Measurements from ENCODE around the gene ERMP1.

Gene ERMP1

DNA sequence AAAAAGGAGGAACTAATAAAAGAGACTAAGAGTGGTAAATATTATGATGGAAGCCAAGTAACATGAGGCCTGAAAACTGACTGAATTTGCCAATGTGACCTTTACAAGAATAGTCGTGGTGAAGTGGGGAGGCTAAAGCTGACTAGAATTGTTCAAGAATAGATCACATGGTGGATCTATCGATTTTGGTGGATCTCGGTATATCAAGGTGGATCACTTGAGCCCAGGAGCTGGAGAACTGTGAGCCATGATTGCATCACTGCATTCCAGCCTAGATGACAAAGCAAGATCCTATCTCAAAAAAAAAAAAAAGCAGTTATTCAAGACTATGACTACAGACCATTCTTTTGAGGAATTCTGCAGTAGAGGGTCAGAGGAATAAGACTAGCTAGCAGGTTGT lies 15.1 kb downstream of the ERMP1 start:
- DNase-seq (ENCODE audit: low read depth) = no peak
- no peak overlapping the region for H3K4me3 ChIP-seq (ENCODE audit: control insufficient read depth, low read depth, low read length)
- TF ChIP-seq CTCF (IDR thresholded peaks at IDR 0.05; ENCODE audit: control insufficient read depth, insufficient read depth, low read depth, low read length, missing control alignments) = no peak

GRCh38 chr9:5815461-5815860 lies 17.5 kb downstream of the ERMP1 start:
- no peak overlapping the region for H3K4me3 ChIP-seq (ENCODE audit: control insufficient read depth, low read depth, low read length)
- TF ChIP-seq CTCF (IDR thresholded peaks at IDR 0.05; ENCODE audit: control insufficient read depth, insufficient read depth, low read depth, low read length, missing control alignments) = no peak
- no peak for DNase-seq (ENCODE audit: low read depth)

DNA sequence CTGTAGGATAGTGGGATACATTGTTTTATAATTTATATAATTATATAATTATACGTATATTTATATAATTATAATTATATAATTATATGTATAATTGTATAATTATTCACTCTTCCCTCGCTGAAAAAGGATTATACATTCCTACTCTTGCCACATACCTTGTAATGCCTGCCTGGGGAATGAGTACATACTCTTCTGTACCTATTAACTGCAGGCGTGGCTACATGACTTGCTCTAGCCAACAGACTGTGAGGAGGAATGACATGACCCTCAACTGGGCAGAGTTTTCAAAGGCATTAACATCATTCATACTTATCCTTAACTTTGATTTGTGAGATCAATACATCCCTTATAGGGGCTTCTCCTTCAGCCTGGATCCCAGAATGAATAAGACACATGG lies 19.1 kb downstream of the ERMP1 start:
- DNase-seq (ENCODE audit: low read depth) = no peak
- H3K4me3 ChIP-seq (ENCODE audit: control insufficient read depth, low read depth, low read length) = no peak overlapping the region
- TF ChIP-seq CTCF (IDR thresholded peaks at IDR 0.05; ENCODE audit: control insufficient read depth, insufficient read depth, low read depth, low read length, missing control alignments) = no peak

GRCh38 chr9:5811751-5812150 lies 21.2 kb downstream of the ERMP1 start:
- no peak for DNase-seq (ENCODE audit: low read depth)
- H3K4me3 ChIP-seq (ENCODE audit: control insufficient read depth, low read depth, low read length) = no peak overlapping the region
- TF ChIP-seq CTCF (IDR thresholded peaks at IDR 0.05; ENCODE audit: control insufficient read depth, insufficient read depth, low read depth, low read length, missing control alignments) = no peak

- H3K4me3 ChIP-seq (ENCODE audit: control insufficient read depth, low read depth, low read length) = no peak overlapping the region
- no peak for TF ChIP-seq CTCF (IDR thresholded peaks at IDR 0.05; ENCODE audit: control insufficient read depth, insufficient read depth, low read depth, low read length, missing control alignments)
- DNase-seq (ENCODE audit: low read depth) = no peak
Observed at GRCh38 chr9:5805478-5805877, 27.4 kb downstream of the ERMP1 start.

DNA sequence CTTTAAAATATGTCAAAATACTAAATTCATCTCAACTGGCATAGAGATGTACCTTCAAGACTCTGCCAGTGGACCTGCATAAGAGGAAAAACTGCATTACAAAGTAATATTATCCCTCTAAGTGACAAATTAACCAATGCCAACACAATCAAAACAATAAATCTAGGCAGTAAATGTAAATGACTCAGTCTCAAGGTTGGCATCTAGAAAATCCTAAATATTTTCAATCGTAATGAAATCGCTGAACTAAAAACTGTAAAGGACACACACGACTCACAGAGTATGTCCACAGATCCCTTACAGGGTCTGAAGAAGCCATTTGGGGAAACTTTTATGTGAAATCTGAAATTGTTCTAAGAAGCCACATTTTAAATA lies 31.2 kb downstream of the ERMP1 start:
- no peak for DNase-seq (ENCODE audit: low read depth)
- H3K4me3 ChIP-seq (ENCODE audit: control insufficient read depth, low read depth, low read length) = no peak overlapping the region
- no peak for TF ChIP-seq CTCF (IDR thresholded peaks at IDR 0.05; ENCODE audit: control insufficient read depth, insufficient read depth, low read depth, low read length, missing control alignments)

All from AG09309 (cell line).